ENCODE results near the gene NCR3LG1. TPM values are rescaled to one million over a fixed set of nuclear protein-coding genes. Genes with fewer than 3 reads are reported as not detected.

Gene NCR3LG1
- total RNA-seq, 1 donor from 2014 or later: 1.0 TPM

GRCh38 chr11:17375547-17375946 lies 23.9 kb downstream of the NCR3LG1 start:
- DNase-seq: no peak

- DNase-seq: no peak
Measured at GRCh38 chr11:17376493-17376892, 24.9 kb downstream of the NCR3LG1 start.

GRCh38 chr11:17378655-17379054 lies 27.1 kb downstream of the NCR3LG1 start:
- no peak for DNase-seq

GRCh38 chr11:17379383-17380180 lies 28.0 kb downstream of the NCR3LG1 start:
- no peak for DNase-seq

- DNase-seq: no peak
Measured at GRCh38 chr11:17381156-17381555, 29.6 kb downstream of the NCR3LG1 start.

GRCh38 chr11:17382046-17382728 lies 30.6 kb downstream of the NCR3LG1 start:
- no peak for DNase-seq

- DNase-seq: no peak
Measured at GRCh38 chr11:17383461-17383860, 31.9 kb downstream of the NCR3LG1 start.

- peak; percentile 95 for DNase-seq
Measured at GRCh38 chr11:17384002-17384511, 32.5 kb downstream of the NCR3LG1 start.

GRCh38 chr11:17385492-17385891 lies 33.9 kb downstream of the NCR3LG1 start:
- no peak for DNase-seq

- no peak for DNase-seq
Measured at GRCh38 chr11:17385926-17386325, 34.3 kb downstream of the NCR3LG1 start.

- peak; percentile 73 for DNase-seq
Measured at GRCh38 chr11:17386331-17387084, 34.9 kb downstream of the NCR3LG1 start.

- DNase-seq: no peak
Measured at GRCh38 chr11:17387254-17387653, 35.7 kb downstream of the NCR3LG1 start.

GRCh38 chr11:17387811-17388210 lies 36.2 kb downstream of the NCR3LG1 start:
- no peak for DNase-seq

GRCh38 chr11:17388609-17389210 lies 37.1 kb downstream of the NCR3LG1 start, which contains the start of gene KCNJ11:
Gene KCNJ11 (minus strand): TSS chr11:17388659. CDS start chr11:17388091, 568 bp downstream.
- DNase-seq: peak; percentile 28

GRCh38 chr11:17389211-17389956 lies 37.8 kb downstream of the NCR3LG1 start:
- DNase-seq: peak; percentile 85

GRCh38 chr11:17389957-17390649 lies 38.5 kb downstream of the NCR3LG1 start:
- no peak for DNase-seq

GRCh38 chr11:17391493-17392355 lies 40.1 kb downstream of the NCR3LG1 start:
- DNase-seq: no peak

- DNase-seq: no peak
Measured at GRCh38 chr11:17392872-17393271, 41.3 kb downstream of the NCR3LG1 start.

GRCh38 chr11:17393472-17393871 lies 41.9 kb downstream of the NCR3LG1 start:
- no peak for DNase-seq
